Measurements from ENCODE around the gene RBM45.

- TF ChIP-seq CTCF (IDR thresholded peaks at IDR 0.05) (no peak), GATA3 (IDR thresholded peaks at IDR 0.05; ENCODE audit: borderline replicate concordance) (no peak), JUNB (IDR thresholded peaks at IDR 0.05) (no peak), RNF2 (IDR thresholded peaks at IDR 0.05; ENCODE audit: borderline replicate concordance, low read depth) (no peak), EP300 (IDR thresholded peaks at IDR 0.05) (no peak), RAD21 (conservative IDR thresholded peaks at IDR 0.05 in 1 of 2, IDR thresholded peaks at IDR 0.05 in 1 of 2) (no peak), REST (IDR thresholded peaks at IDR 0.05) (no peak), HEYL (CRISPR knock-in tag; IDR thresholded peaks at IDR 0.05) (no peak), CBX8 (IDR thresholded peaks at IDR 0.05) (no peak), KDM5A (IDR thresholded peaks at IDR 0.05) (no peak), MAX (IDR thresholded peaks at IDR 0.05) (no peak), MAFK (IDR thresholded peaks at IDR 0.05; ENCODE audit: partially characterized antibody) (no peak), USF2 (IDR thresholded peaks at IDR 0.05) (no peak), POLR2A (IDR thresholded peaks at IDR 0.05; ENCODE audit: low read length) (no peak)
These were observed 494 bp upstream of the RBM45 start for GRCh38 chr2:178111743-178112142.
